ENCODE measurements around the gene CDH6.

DNA sequence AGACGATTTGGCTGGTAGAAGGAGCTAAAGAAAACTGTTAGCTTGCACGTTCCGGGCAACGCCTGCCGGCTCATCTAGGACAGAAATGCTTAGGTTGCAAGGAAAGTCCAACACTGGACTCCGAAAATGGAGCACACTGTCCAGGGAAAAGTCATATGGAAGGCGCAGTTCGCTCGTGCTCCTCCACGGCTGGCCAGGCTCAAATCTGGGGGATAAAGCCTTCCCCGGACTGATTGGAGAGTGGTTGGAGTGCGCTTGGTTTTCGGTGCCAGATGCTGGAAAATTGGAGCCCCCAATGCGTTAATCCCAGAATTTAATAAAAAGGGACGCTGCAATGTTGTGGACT, 955 bp downstream of the CDH6 start:
- no peak for TF ChIP-seq EZH2 (IDR thresholded peaks at IDR 0.05; ENCODE audit: borderline replicate concordance, low read depth, low read length, severe bottlenecking)
- TF ChIP-seq, protein P1, sequence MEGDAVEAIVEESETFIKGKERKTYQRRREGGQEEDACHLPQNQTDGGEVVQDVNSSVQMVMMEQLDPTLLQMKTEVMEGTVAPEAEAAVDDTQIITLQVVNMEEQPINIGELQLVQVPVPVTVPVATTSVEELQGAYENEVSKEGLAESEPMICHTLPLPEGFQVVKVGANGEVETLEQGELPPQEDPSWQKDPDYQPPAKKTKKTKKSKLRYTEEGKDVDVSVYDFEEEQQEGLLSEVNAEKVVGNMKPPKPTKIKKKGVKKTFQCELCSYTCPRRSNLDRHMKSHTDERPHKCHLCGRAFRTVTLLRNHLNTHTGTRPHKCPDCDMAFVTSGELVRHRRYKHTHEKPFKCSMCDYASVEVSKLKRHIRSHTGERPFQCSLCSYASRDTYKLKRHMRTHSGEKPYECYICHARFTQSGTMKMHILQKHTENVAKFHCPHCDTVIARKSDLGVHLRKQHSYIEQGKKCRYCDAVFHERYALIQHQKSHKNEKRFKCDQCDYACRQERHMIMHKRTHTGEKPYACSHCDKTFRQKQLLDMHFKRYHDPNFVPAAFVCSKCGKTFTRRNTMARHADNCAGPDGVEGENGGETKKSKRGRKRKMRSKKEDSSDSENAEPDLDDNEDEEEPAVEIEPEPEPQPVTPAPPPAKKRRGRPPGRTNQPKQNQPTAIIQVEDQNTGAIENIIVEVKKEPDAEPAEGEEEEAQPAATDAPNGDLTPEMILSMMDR (IDR thresholded peaks at IDR 0.05; ENCODE audit: extremely low read depth in 1 of 2, insufficient read depth in 1 of 2, low read depth in 1 of 2, low read length in 2 of 2) = no peak
